Upper lobe of right lung (tissue), 1 donor: ENCODE data around the gene IGFBP2. TPM values are rescaled to one million over a fixed set of nuclear protein-coding genes. Genes with fewer than 3 reads are reported as not detected.

Experiments used
- ATAC-seq: fragments of 200-7000 bp; cut with Tn5 transposase; one replicate; pipeline ENCODE4 v1.9.1; 2020; ENCODE audit warnings: mild to moderate bottlenecking, moderate library complexity
- DNase-seq: peaks from one replicate; pipeline ENCODE4 v3.0.0-alpha.2; 2020
- H3K27ac ChIP-seq: fragments of 200-600 bp; one replicate; pipeline ENCODE4 v1.8.0; 2022
- H3K27me3 ChIP-seq: fragments of 200-600 bp; one replicate; pipeline ENCODE4 v1.8.0; 2022; ENCODE audit warnings: mild to moderate bottlenecking
- H3K36me3 ChIP-seq: fragments of 200-600 bp; one replicate; pipeline ENCODE4 v1.8.0; 2022
- H3K4me1 ChIP-seq: fragments of 200-600 bp; one replicate; pipeline ENCODE4 v1.8.0; 2022
- H3K4me3 ChIP-seq: fragments of 200-600 bp; one replicate; pipeline ENCODE4 v1.8.0; 2022; ENCODE audit warnings: mild to moderate bottlenecking
- H3K9me3 ChIP-seq: fragments of 200-600 bp; one replicate; pipeline ENCODE4 v1.8.0; 2022
- CTCF ChIP-seq: fragments of 200-600 bp; IDR thresholded peaks from one replicate; pipeline ENCODE4 v1.8.0; 2022; ENCODE audit warnings: antibody characterized with exemption
- intact Hi-C: fragments of 100-400 bp; cut with DNase I; formaldehyde crosslinking; loops from one replicate; pipeline ENCODE4 v1.11.0; 2022
- total RNA-seq: library from RNA; stranded (reverse); fragmentation: NEBNext Ultra II Directional; extraction: Animal tissue kit (Norgen Biotek cat#: 25700); gene quantifications from one replicate; pipeline ENCODE4 v1.2.1, GENCODE V29; 2021
- donor health status: DM: no; HTN: yes; CAD: no; lungs with severe emphysema.

IGFBP2 gene
- total RNA-seq, 1 donor from 2014 or later: 46.1 TPM

DNA sequence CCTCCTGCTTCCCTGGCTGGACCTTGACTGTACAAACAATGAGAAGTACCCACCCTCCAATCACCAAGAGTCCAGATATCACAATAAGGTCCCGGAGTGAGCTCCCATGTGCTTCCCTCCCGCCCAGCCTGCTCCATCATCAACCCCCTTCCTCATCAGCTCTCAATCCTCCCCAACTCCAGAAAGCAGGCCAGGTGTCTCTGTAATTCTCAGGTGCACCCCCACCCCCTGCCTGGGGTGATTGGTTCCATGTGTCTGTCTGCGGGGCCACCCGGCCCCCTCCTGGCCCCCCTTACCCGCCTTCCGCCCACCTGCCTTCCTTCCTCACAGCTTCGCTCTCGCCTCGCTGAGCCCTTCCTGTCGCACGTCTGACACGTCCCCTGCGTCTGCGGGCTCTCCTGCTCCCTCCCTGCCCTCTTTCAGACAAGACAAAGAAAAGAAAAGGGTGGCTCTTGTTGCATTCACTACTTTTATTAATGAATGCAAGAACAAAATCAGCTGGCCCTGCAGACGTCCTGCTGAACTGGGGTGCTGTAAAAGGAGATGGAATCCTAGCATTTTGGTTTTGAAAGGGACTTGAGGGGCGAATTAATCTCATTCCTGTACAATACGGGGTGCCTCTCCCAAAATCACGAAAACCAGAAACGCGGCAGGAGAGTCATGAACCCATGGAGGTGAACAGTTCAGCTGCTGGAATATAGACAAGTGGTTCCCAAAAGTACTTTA is 26.5 kb upstream of the IGFBP2 start:
- Histone ChIP-seq H3K27ac (no peak overlapping the region), H3K36me3 (no peaks in the 10 kb centered on the region), H3K4me3 (no peak overlapping the region), H3K4me1 (no peaks in the 10 kb centered on the region), H3K9me3 (no peaks in the 10 kb centered on the region), H3K27me3 (no peaks in the 10 kb centered on the region)
- no peak for TF ChIP-seq CTCF
- no peak for DNase-seq
- ATAC-seq: peak; percentile 44
- intact Hi-C loops: no loop called here

- H3K9me3 ChIP-seq: no peaks in the 10 kb centered on the region
- H3K27me3 ChIP-seq: no peaks in the 10 kb centered on the region
- H3K27ac ChIP-seq: no peak overlapping the region
- H3K4me3 ChIP-seq: no peak overlapping the region
- intact Hi-C loops: no loop called here
- TF ChIP-seq CTCF: no peak
- no peak for DNase-seq
- no peaks in the 10 kb centered on the region for H3K36me3 ChIP-seq
- no peaks in the 10 kb centered on the region for H3K4me1 ChIP-seq
- peak; percentile 65 for ATAC-seq
These were observed 26.0 kb upstream of the IGFBP2 start for GRCh38 chr2:216607277-216607560.

- Histone ChIP-seq H3K4me1 (no peaks in the 10 kb centered on the region), H3K27me3 (no peaks in the 10 kb centered on the region), H3K36me3 (no peaks in the 10 kb centered on the region), H3K27ac (no peak overlapping the region), H3K9me3 (no peaks in the 10 kb centered on the region), H3K4me3 (no peak overlapping the region)
- intact Hi-C loops: no loop called here
- TF ChIP-seq CTCF: no peak
- ATAC-seq (no peak), DNase-seq (no peak)
These were observed 24.7 kb upstream of the IGFBP2 start for GRCh38 chr2:216608525-216608924.

- Histone ChIP-seq H3K4me1 (no peaks in the 10 kb centered on the region), H3K27ac (no peak overlapping the region), H3K36me3 (no peaks in the 10 kb centered on the region), H3K27me3 (no peaks in the 10 kb centered on the region), H3K4me3 (no peak overlapping the region), H3K9me3 (no peaks in the 10 kb centered on the region)
- no peak for DNase-seq
- ATAC-seq: no peak
- TF ChIP-seq CTCF: no peak
- intact Hi-C loops: no loop called here
These were observed 17.7 kb upstream of the IGFBP2 start for GRCh38 chr2:216615298-216616082.

DNA sequence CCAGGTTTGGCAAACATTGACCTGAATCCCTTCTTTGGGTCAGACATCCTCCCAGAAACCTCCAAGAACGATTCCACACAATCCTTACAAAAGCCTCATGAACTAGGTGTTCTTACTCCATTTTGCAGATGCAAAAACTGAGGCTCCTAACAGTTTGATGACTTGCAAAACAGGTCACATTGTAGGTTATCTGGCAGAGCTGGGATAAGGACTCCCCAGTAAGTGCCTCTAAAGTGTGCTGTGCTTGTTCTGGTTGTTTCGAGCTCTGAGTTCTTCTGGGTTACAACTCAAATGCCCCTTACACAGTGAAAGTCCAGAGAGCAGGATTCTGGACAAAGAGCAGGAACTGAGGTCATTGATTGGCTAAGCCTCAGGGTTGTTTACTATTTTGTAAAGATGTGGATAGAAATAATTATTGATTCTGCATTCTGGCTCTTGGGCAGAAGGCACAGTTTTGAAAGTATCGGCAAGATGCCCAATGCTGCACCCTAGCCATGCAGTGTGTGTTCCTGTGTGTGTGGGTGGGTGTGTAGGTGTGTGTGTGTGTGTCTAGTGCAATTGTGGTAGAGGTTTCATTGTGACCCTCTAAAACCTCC is 17.0 kb upstream of the IGFBP2 start:
- intact Hi-C loops: no loop called here
- no peaks in the 10 kb centered on the region for H3K36me3 ChIP-seq
- H3K9me3 ChIP-seq: no peaks in the 10 kb centered on the region
- TF ChIP-seq CTCF: no peak
- no peak overlapping the region for H3K27ac ChIP-seq
- ATAC-seq (no peak), DNase-seq (no peak)
- no peaks in the 10 kb centered on the region for H3K27me3 ChIP-seq
- no peak overlapping the region for H3K4me3 ChIP-seq
- H3K4me1 ChIP-seq: no peaks in the 10 kb centered on the region
